ENCODE results near the gene RNLS. TPM values are rescaled to one million over a fixed set of nuclear protein-coding genes. Genes with fewer than 3 reads are reported as not detected.
A peak's percentile ranks its signal among the peaks of the same experiment; 100 is the strongest.
"Not testable (repeated sequence)": the region's sequence is repeated elsewhere in the genome, so short reads cannot be mapped to it uniquely, and the experiment has no call there.

Gene RNLS
- total RNA-seq, 1 donor from 2014 or later, result 5.3 TPM

- no peak for DNase-seq (ENCODE audit: low spot score)
Observed at GRCh38 chr10:88523739-88524400, 59.2 kb downstream of the RNLS start.

DNA sequence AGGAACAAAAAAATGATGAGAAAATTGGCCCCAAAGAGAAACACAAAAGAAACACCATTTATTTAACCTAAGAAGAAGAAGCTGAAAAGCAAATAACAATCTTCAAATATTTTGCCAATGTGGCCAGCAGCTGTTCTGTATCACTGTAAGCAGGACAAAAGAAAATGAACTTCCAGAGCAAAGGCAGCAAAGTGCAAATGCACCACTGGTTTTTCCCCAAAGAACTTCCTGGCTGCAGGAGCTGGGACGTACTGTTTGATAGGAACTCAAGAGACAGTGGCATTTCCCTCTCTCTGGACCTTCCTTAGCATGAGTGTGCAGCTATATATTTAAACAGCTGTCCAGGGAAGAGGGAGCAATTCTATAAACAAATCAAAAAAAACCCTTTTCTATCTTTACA, 60.4 kb downstream of the RNLS start:
- no peak for DNase-seq (ENCODE audit: low spot score)

GRCh38 chr10:88521791-88522190, 61.3 kb downstream of the RNLS start:
- no peak for DNase-seq (ENCODE audit: low spot score)

DNA sequence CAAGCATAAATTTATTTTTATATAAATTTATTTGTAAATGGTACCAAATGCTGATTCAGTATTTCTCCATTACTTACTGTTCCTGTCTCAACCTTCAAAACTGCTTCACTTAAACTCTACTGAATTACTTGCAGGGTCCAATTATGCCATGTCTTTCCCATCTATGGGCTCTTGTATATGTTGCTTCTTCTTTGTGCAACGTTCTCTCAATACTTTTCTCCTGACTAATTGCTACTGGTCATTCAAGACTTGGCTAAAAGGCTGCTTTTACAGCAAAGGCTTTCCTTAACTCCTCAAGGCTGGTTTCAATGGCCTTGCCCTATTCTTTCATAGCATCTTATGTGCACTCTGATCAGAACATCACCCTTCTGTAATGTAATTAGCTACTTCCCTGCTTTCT, 67.9 kb downstream of the RNLS start:
- DNase-seq (ENCODE audit: low spot score), result no peak

DNA sequence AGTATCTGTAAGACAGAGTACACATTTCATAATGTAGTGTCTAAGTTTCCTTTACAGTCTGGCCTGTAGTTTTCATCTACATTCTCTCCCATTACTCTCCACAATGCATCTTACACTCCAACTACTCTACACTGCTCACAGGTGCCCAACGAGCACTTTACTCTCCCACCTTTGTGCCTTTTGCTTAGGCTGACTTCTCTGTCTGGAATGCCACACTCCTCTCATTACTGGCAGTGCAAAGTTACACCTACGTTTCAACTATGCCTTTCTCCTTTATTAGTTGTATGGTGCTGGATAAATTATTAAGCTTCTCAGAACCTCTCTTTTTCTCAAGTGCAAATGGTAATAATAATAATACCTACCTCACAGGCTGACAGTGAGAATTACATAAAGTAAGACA, 70.5 kb downstream of the RNLS start:
- no peak for DNase-seq (ENCODE audit: low spot score)

- DNase-seq (ENCODE audit: low spot score), result no peak
Observed at GRCh38 chr10:88508796-88509195, 74.3 kb downstream of the RNLS start.

DNA sequence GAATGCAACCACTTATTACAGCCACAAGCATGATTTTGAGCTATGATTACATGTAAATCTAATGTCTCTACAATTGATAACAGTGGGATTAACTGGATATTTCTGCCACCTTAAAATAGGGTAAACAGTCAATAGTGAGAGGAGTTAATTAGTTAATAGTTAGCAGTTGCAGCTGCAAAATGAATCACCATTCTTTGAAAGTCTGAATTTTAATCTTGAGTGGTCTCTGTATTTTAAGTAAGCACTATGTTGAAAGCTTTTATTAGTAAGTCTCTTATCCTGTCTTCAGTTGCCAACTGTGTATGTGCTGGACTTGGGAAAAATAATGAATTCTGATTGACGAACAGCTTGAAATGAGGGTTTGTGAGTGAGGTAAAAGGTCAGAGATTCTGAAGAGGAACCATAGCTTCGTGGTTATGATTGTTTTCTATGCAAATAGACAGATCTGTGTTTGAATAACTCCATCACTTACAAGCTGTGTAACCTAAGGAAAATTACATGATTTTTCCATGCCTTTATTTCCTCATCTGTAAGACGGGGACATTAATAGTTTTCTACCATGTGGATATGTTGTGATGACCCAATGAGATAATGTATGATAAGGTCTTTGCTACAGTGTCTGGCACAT, 75.2 kb downstream of the RNLS start:
- DNase-seq (ENCODE audit: low spot score), result no peak

DNA sequence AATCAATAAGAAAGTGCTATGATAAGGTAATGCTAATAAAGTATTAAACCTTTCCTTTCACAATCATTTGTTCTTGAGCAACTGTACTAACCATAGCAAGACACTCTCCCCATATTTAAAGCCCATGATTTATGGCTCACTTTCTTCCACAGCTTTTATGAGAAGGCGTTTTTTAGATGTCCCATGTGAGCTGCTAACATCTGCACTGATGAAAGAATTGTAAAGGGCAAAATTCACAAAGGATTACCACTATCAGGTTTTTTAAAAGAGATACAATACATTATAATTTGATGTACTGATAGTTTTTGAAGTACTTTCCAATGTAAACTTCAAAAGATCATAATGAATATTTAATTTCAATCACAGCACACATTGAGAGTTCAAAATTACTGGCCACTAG, 75.7 kb downstream of the RNLS start:
- DNase-seq (ENCODE audit: low spot score), result peak; percentile 14

DNA sequence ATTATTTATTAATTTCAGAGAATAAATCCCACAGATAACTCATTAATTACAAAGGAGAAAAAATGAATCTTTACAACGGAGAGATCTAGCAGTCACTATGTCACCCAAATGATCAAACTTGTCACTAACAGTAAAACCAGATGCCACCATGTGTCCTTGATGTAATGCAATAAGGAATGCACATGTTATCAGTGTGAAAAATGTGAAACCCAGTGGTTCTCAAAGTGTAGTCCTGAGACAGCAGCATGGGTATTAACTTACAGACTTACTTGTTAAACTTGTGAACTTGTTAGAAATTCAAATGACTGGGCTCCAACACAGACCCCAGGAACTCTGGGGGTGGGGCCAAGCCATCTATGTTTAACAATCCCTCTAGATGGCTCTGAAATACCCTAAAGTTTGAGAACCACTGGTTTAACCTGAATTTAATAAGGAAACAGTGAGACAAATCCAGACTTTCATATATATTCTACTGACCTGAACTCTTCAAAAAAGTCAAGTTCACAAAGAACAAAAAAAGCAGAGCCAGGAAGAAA, 77.4 kb downstream of the RNLS start:
- no peak for DNase-seq (ENCODE audit: low spot score)

DNA sequence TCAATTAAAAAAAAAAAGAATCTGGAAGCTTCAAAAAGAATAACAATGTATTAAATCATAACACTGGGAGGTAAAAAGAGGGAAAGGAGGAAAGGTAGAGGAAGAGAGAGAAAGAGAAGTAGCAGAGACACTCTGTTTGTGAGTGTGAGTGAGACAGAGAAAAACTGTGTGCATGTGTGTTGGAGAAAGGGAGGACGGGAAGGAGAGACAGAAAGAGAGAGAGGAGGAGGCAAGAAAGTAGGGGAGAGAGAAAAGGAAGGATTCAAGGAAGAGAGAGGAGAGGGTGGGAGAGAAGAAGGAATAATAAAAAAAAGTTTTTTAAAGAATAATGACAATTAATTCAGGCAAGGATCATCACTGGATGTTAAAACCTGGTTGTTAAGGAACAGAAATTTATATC, 77.9 kb downstream of the RNLS start:
- no peak for DNase-seq (ENCODE audit: low spot score)

DNA sequence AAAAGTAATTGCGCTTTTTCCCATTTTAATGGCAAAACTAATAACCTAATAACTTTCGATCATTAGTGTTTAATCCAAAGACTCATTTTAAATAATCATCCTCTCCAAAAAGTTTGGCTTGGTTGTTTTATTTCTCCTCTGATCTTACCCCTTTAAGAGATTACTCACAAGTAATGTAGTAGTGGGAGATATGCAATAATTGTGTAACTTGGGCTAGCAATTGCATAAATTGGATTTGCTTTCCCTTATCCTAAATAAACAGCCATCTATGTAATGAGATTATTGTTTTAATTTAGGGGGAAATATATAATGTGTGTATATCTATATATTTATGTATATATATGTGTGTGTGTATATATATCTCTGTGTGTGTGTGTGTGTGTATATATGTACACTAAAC, 82.5 kb downstream of the RNLS start:
- DNase-seq (ENCODE audit: low spot score), result no peak

GRCh38 chr10:88499569-88500470, 83.3 kb downstream of the RNLS start:
- no peak for DNase-seq (ENCODE audit: low spot score)

GRCh38 chr10:88497913-88498312, 85.2 kb downstream of the RNLS start:
- DNase-seq (ENCODE audit: low spot score), result no peak

- no peak for DNase-seq (ENCODE audit: low spot score)
Observed at GRCh38 chr10:88494537-88494936, 88.6 kb downstream of the RNLS start.

DNA sequence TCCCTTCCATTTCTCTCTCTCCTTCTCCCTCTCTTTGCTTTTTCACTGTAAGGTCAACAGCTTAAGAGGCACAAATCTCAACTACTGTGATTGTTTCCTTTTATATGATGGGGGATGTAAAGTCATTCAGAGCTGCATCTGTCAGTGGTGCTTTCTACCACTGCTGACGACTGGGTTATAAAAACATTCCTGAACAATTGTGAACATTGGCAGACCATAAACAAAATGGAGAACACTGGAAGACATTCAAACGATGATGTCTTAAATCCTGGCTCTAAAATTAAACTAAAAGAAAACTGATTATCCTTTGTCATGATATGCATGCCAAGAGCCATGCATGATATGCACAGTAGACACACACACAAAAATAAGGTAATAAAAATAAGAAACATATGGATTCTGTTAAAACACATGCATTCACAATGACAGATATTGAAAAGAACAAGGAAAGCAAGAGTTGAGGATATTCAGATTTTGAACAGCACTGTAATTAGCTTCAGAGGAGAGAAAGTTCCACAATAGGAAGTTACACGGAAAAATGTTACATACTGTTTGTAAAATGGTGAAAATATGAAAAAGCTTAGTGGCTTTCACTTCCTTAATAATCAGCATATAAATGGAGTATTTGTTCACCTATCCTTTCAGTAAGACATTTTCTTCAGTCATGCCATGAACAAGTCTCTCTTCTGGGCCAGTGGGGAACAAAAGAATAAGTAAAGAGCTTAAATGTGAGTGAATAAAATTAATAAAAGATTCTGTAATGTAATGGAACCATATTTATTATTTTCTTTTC, 89.2 kb downstream of the RNLS start:
- DNase-seq (ENCODE audit: low spot score), result no peak

DNA sequence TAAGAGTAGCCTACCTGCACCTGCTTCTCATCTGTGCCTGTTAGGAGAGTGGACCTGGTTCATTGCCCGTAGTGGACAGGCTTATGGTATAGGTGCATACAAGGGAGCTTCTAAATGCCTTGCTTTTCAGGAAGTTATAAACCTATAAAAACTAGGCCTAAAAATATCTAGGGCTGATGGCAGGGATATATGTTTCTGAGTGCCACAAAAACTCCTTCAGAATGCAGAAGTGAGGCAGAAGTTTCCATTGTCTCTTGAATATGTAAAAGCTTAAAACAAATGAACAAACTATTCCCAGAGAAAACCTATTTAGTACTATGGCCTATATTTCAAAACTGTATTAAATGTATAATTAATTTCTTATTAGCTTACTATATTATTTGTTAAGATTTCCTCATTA, 91.8 kb downstream of the RNLS start:
- DNase-seq (ENCODE audit: low spot score), result no peak

DNA sequence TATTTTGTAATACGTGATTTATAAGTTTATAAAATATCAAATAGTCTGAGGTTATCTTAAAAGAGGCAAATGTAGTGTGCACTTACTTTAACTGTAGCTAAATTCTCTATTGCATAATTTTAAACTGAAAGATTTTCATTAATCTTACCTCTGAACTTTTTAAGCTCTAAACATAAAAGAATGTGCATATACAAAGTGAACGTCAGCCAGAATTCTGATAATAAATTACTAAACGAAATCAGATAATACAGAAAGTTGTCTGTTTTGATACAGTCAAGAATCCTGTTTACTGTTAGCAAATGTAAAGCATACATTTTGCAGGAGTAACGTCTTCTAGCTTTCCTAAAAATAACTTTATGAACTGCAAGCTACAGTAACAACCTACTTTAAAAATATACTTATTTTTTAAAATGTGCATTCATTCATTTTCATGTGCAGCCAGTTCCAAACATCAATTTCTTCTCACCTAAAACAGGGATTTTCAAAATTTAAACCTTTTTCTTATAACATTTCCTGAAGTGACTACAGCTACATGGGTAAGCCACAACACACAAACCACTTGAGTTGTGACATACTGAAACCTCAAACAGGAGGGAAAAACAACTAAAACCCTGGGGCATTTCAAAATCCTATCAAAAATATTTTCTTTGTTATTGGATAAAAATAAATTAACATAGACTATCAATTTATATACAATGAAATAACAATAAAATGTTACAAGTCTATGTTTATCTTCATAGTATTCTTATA, 92.7 kb downstream of the RNLS start:
- peak; percentile 74 for DNase-seq (ENCODE audit: low spot score)

- DNase-seq (ENCODE audit: low spot score), result no peak
Observed at GRCh38 chr10:88489107-88489506, 94.0 kb downstream of the RNLS start.

- not testable (repeated sequence) for DNase-seq (ENCODE audit: low spot score)
Observed at GRCh38 chr10:88486816-88487215, 96.3 kb downstream of the RNLS start.

- DNase-seq (ENCODE audit: low spot score), result no peak
Observed at GRCh38 chr10:88482220-88482619, 100.9 kb downstream of the RNLS start.

GRCh38 chr10:88478256-88478655, 104.9 kb downstream of the RNLS start:
- DNase-seq (ENCODE audit: low spot score), result no peak

Data from umbilical cord (tissue), 2 donors.